GM23338 (cell line): ENCODE data around the gene NADK. TPM values are rescaled to one million over a fixed set of nuclear protein-coding genes. Genes with fewer than 3 reads are reported as not detected.

Experiments used
- ATAC-seq: fragments of 200-7000 bp; cut with Tn5 transposase; 3 replicates; pipeline ENCODE4 v1.9.1; 2020
- DNase-seq: peaks from one replicate; pipeline ENCODE4 v3.0.0-alpha.2; 2015; ENCODE audit warnings: low spot score
- H2AFZ ChIP-seq: fragments of 200-600 bp; sonication (generic); 2 replicates; pipeline ENCODE4 v1.8.0; 2016; ENCODE audit warnings: antibody characterized with exemption, mild to moderate bottlenecking, moderate library complexity
- H3F3A ChIP-seq: fragments of 200-600 bp; sonication (generic); replicated peaks from 2 replicates; pipeline ENCODE4 v1.8.0; 2017; ENCODE audit warnings: antibody characterized with exemption, mixed run types, low read depth
- H3K27ac ChIP-seq: fragments of 200-600 bp; sonication (generic); 2 replicates; pipeline ENCODE4 v1.6.1; 2016; ENCODE audit warnings: low read depth
- H3K27me3 ChIP-seq: fragments of 200-600 bp; sonication (generic); 2 replicates; pipeline ENCODE4 v1.8.0; 2016; ENCODE audit warnings: mild to moderate bottlenecking, mixed run types, moderate library complexity; ENCODE audit not compliant: insufficient read depth
- H3K36me3 ChIP-seq: fragments of 200-600 bp; sonication (generic); 2 replicates; pipeline ENCODE4 v1.8.0; 2016; ENCODE audit warnings: mild to moderate bottlenecking; ENCODE audit not compliant: insufficient read depth
- H3K4me1 ChIP-seq: fragments of 200-600 bp; sonication (generic); 2 replicates; pipeline ENCODE4 v1.8.0; 2016; ENCODE audit warnings: mild to moderate bottlenecking, moderate library complexity; ENCODE audit not compliant: insufficient read depth
- H3K4me2 ChIP-seq: fragments of 200-600 bp; sonication (generic); 2 replicates; pipeline ENCODE4 v1.7.1; 2017; ENCODE audit warnings: mixed run types
- H3K4me3 ChIP-seq: fragments of 200-600 bp; sonication (generic); 2 replicates; pipeline ENCODE4 v1.6.1; 2016; ENCODE audit warnings: mixed run types
- H3K79me2 ChIP-seq: fragments of 200-600 bp; sonication (generic); replicated peaks from 2 replicates; pipeline ENCODE4 v1.8.0; 2017; ENCODE audit warnings: mild to moderate bottlenecking; ENCODE audit not compliant: insufficient read depth
- H3K9me2 ChIP-seq: fragments of 200-600 bp; sonication (generic); 2 replicates; pipeline ENCODE4 v1.8.0; 2017; ENCODE audit not compliant: insufficient read depth
- H4K20me1 ChIP-seq: fragments of 200-600 bp; sonication (generic); replicated peaks from 2 replicates; pipeline ENCODE4 v1.8.0; 2017; ENCODE audit warnings: mild to moderate bottlenecking; ENCODE audit not compliant: insufficient read depth
- H3K27ac Mint-ChIP-seq: 2 replicates; pipeline ENCODE4 v1.8.0; 2020; ENCODE audit warnings: inconsistent platforms, mild to moderate bottlenecking, moderate library complexity, mixed read lengths
- H3K27me3 Mint-ChIP-seq: 3 replicates; pipeline ENCODE4 v1.8.0; 2022; ENCODE audit warnings: low read depth, mild to moderate bottlenecking, moderate library complexity, mixed read lengths, inconsistent platforms; ENCODE audit not compliant: insufficient read depth, poor library complexity
- H3K36me3 Mint-ChIP-seq: 3 replicates; pipeline ENCODE4 v1.8.0; 2021; ENCODE audit warnings: low read depth, mild to moderate bottlenecking, inconsistent platforms, moderate library complexity, mixed read lengths
- H3K4me1 Mint-ChIP-seq: 3 replicates; pipeline ENCODE4 v1.8.0; 2020; ENCODE audit warnings: mild to moderate bottlenecking, inconsistent platforms, mixed read lengths
- H3K4me3 Mint-ChIP-seq: 3 replicates; pipeline ENCODE4 v1.8.0; 2021; ENCODE audit warnings: moderate library complexity, mild to moderate bottlenecking, inconsistent platforms, mixed read lengths
- H3K9me3 Mint-ChIP-seq: 3 replicates; pipeline ENCODE4 v1.8.0; 2020; ENCODE audit warnings: moderate library complexity, mild to moderate bottlenecking, inconsistent platforms, mixed read lengths
- EZH2 ChIP-seq: fragments of 200-600 bp; sonication (generic); IDR thresholded peaks from one replicate; pipeline ENCODE4 v1.8.0; 2017; ENCODE audit warnings: antibody characterized with exemption, mild to moderate bottlenecking, low read depth; ENCODE audit not compliant: unreplicated experiment
- EZH2phosphoT487 ChIP-seq: fragments of 200-600 bp; sonication (generic); IDR thresholded peaks from one replicate; pipeline ENCODE4 v1.8.1; 2018; ENCODE audit warnings: antibody characterized with exemption; ENCODE audit not compliant: unreplicated experiment
- POLR2AphosphoS5 ChIP-seq: IDR thresholded peaks from 2 replicates; pipeline ENCODE4 v1.6.1; 2016; ENCODE audit warnings: antibody characterized with exemption, low read depth
- REST ChIP-seq: IDR thresholded peaks from one replicate; pipeline ENCODE4 v1.6.1; 2018; ENCODE audit warnings: antibody characterized with exemption; ENCODE audit not compliant: unreplicated experiment
- ZNF462 ChIP-seq: fragments of 250-450 bp; sonication (Bioruptor Pico); IDR thresholded peaks from 2 replicates; pipeline ENCODE4 v1.5.0; 2020; ENCODE audit warnings: mild to moderate bottlenecking, moderate library complexity
- polyA plus RNA-seq: library from polyadenylated mRNA; unstranded; fragments of >200 nt; fragmentation: Nextera tagmentation; extraction: Ambion mirVana; gene quantifications from 2 replicates; pipeline ENCODE4 v1.2.1, GENCODE V29; 2016
- total RNA-seq: library from RNA; depleted of rRNA; stranded (reverse); fragments of >200 nt; shearing (Covaris generic); gene quantifications from 2 replicates; pipeline ENCODE4 v1.2.3, GENCODE V29; 2014

The NADK gene
- total and polyA plus RNA-seq, 2 experiments from 2014 or later, result 45.3 to 73.2 TPM

GRCh38 chr1:1761504-1762376 is 16.5 kb downstream of the NADK start:
- Histone ChIP-seq H2AFZ (no peak overlapping the region), H4K20me1 (peaks cover 27% of the 10 kb centered on the region), H3K9me2 (no peaks in the 10 kb centered on the region), H3K4me2 (no peak overlapping the region), H3K4me1 (no peaks in the 10 kb centered on the region), H3K4me3 (no peak overlapping the region), H3K27ac (no peak overlapping the region), H3K36me3 (peaks cover 22% of the 10 kb centered on the region), H3F3A (no peaks in the 10 kb centered on the region), H3K27me3 (no peaks in the 10 kb centered on the region), H3K79me2 (peaks cover 64% of the 10 kb centered on the region)
- Mint-ChIP-seq H3K27me3 (peaks cover 11% of the 10 kb centered on the region), H3K4me3 (no peak overlapping the region), H3K27ac (peak overlapping the region; percentile 36; the same call in 1 of the 2 replicates), H3K9me3 (no peaks in the 10 kb centered on the region), H3K4me1 (no peaks in the 10 kb centered on the region), H3K36me3 (peaks cover 73% of the 10 kb centered on the region)
- ATAC-seq (no peak), DNase-seq (no peak)
- TF ChIP-seq EZH2, result no peak
- no peak for TF ChIP-seq EZH2phosphoT487
- TF ChIP-seq POLR2AphosphoS5, result no peak
- no peak for TF ChIP-seq ZNF462 (CRISPR knock-in tag)
- no peak for TF ChIP-seq REST
